Measurements from ENCODE around the gene DTX1.

DNA sequence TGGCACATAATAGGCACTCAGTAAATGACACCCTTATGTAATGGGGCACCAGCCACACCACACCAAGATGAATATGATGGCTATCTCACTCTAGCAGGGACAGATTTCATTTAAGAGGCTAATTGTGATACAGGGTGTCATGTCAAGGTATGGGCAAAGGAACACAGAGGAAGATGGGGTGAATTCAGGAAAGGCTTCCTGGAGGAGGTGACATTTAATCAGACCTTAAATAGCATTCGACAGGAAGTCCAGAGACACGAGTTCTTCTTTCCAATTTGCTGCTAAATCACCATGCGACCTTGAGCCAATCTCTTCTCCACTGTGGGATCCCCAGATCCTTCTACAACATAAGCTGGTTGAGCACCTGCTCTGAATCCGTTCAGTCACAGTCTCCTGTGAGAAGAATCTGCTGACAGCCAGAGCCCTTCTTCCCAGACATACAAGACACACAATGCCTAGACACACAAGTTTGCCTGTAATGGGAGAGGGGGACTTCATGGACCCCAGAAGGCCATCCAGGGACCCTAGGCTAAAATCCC lies 1.5 kb upstream of the DTX1 start:
- TF ChIP-seq CTCF (IDR thresholded peaks at IDR 0.05) (no peak), POLR2AphosphoS5 (IDR thresholded peaks at IDR 0.05; ENCODE audit: low read depth, low read length) (no peak), SIN3A (IDR thresholded peaks at IDR 0.05; ENCODE audit: borderline replicate concordance, insufficient read depth, low read depth, low read length) (no peak)
- TF ChIP-seq, protein P1, sequence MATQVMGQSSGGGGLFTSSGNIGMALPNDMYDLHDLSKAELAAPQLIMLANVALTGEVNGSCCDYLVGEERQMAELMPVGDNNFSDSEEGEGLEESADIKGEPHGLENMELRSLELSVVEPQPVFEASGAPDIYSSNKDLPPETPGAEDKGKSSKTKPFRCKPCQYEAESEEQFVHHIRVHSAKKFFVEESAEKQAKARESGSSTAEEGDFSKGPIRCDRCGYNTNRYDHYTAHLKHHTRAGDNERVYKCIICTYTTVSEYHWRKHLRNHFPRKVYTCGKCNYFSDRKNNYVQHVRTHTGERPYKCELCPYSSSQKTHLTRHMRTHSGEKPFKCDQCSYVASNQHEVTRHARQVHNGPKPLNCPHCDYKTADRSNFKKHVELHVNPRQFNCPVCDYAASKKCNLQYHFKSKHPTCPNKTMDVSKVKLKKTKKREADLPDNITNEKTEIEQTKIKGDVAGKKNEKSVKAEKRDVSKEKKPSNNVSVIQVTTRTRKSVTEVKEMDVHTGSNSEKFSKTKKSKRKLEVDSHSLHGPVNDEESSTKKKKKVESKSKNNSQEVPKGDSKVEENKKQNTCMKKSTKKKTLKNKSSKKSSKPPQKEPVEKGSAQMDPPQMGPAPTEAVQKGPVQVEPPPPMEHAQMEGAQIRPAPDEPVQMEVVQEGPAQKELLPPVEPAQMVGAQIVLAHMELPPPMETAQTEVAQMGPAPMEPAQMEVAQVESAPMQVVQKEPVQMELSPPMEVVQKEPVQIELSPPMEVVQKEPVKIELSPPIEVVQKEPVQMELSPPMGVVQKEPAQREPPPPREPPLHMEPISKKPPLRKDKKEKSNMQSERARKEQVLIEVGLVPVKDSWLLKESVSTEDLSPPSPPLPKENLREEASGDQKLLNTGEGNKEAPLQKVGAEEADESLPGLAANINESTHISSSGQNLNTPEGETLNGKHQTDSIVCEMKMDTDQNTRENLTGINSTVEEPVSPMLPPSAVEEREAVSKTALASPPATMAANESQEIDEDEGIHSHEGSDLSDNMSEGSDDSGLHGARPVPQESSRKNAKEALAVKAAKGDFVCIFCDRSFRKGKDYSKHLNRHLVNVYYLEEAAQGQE (IDR thresholded peaks at IDR 0.05; ENCODE audit: insufficient read depth in 1 of 2, low read depth in 2 of 2, low read length in 1 of 2): no peak
